SK-N-SH (cell line): ENCODE measurements around the gene CHST11.

Experiments
- CTCF ChIP-seq: fragments of 200-600 bp; sonication (generic); IDR thresholded peaks from 2 replicates; pipeline ENCODE4 v1.6.1; 2017; ENCODE audit warnings: antibody characterized with exemption, mild to moderate bottlenecking, moderate library complexity
- ELF1 ChIP-seq: IDR thresholded peaks from 2 replicates; pipeline ENCODE4 v1.4.0; 2012
- EP300 ChIP-seq, 2 experiments: IDR thresholded peaks; 2 replicates each; pipeline versions ENCODE4 v1.4.0 to v1.6.1; 2012; ENCODE audit warnings: borderline replicate concordance in 1 of 2, low read depth in 1 of 2, low read length in 1 of 2
- FOXM1 ChIP-seq: IDR thresholded peaks from 2 replicates; pipeline ENCODE4 v1.4.0; 2012; ENCODE audit warnings: low read depth, mild to moderate bottlenecking
- MAX ChIP-seq: IDR thresholded peaks from 2 replicates; pipeline ENCODE4 v1.4.0; 2012; ENCODE audit warnings: low read depth
- NFIC ChIP-seq: IDR thresholded peaks from 2 replicates; pipeline ENCODE4 v1.4.0; 2012; ENCODE audit warnings: borderline replicate concordance
- PBX3 ChIP-seq: IDR thresholded peaks from 2 replicates; pipeline ENCODE4; 2012
- POLR2AphosphoS5 ChIP-seq: IDR thresholded peaks from 2 replicates; pipeline ENCODE4 v1.6.1; 2012; ENCODE audit warnings: low read depth, low read length
- REST ChIP-seq: IDR thresholded peaks from 2 replicates; pipeline ENCODE4 v1.6.1; 2012; ENCODE audit warnings: mild to moderate bottlenecking, low read depth, low read length, moderate library complexity
- SIN3A ChIP-seq: IDR thresholded peaks from 2 replicates; pipeline ENCODE4 v1.6.1; 2012; ENCODE audit warnings: low read depth, mild to moderate bottlenecking, low read length, moderate library complexity, borderline replicate concordance
- SMC3 ChIP-seq: IDR thresholded peaks from 2 replicates; pipeline ENCODE4 v1.6.1; 2012; ENCODE audit warnings: low read depth, low read length, improper control_type of control experiment
- TAF1 ChIP-seq: IDR thresholded peaks from 2 replicates; pipeline ENCODE4 v1.6.1; 2012; ENCODE audit warnings: low read depth, mild to moderate bottlenecking, low read length, moderate library complexity, borderline replicate concordance
- USF1 ChIP-seq: IDR thresholded peaks from 2 replicates; pipeline ENCODE4 v1.4.0; 2012; ENCODE audit warnings: low read depth, borderline replicate concordance
- YY1 ChIP-seq: IDR thresholded peaks from 2 replicates; pipeline ENCODE4 v1.4.0; 2012; ENCODE audit warnings: low read depth, mild to moderate bottlenecking

- TF ChIP-seq POLR2AphosphoS5 (no peak), CTCF (no peak), FOXM1 (no peak), ELF1 (no peak), PBX3 (no peak), EP300 (IDR thresholded peaks at IDR 0.05; ENCODE audit: borderline replicate concordance in 1 of 2, low read depth in 1 of 2, low read length in 1 of 2) (no peak), REST (no peak), YY1 (no peak), SIN3A (no peak), SMC3 (no peak), TAF1 (no peak), USF1 (no peak), MAX (no peak), NFIC (no peak)
These were observed 187.3 kb downstream of the CHST11 start for GRCh38 chr12:104643819-104644669.
